H1 (cell line): Measurements from ENCODE around the gene SPACA9. TPM values are rescaled to one million over a fixed set of nuclear protein-coding genes. Genes with fewer than 3 reads are reported as not detected.

Experiments used
- CTCF ChIA-PET: fragments of 300-600 bp; sonication (Branson Sonifier 250); formaldehyde crosslinking; loops from one replicate; lab custom pipeline; 2021; ENCODE audit not compliant: partially characterized antibody; lab: Charles Lee
- POLR2A ChIA-PET: fragments of 300-600 bp; sonication (Branson Sonifier 250); formaldehyde crosslinking; loops from one replicate; lab custom pipeline; 2021; ENCODE audit warnings: inconsistent platforms; ENCODE audit not compliant: partially characterized antibody; lab: Charles Lee
- DNase-seq, 2 experiments: peaks; one replicate each; pipeline versions ENCODE4 v3.0.0 to v3.0.0-alpha.2; 2010 to 2022; ENCODE audit warnings: low spot score in 2 of 2, low read depth in 1 of 2, mixed read lengths in 1 of 2
- FAIRE-seq: peaks from 2 replicates; lab custom pipeline; 2011; peaks lifted over from hg19 to GRCh38; lab: Jason Lieb, UNC
- H2AFZ ChIP-seq: 2 replicates; pipeline ENCODE4 v1.8.1; 2012; ENCODE audit warnings: low read length, inconsistent platforms
- H2AK5ac ChIP-seq: 2 replicates; pipeline ENCODE4 v1.6.1; 2013; ENCODE audit warnings: low read depth, low read length
- H2BK120ac ChIP-seq: replicated peaks from 2 replicates; pipeline ENCODE3; 2013; ENCODE audit warnings: low read depth, low read length, inconsistent platforms
- H2BK12ac ChIP-seq: 2 replicates; pipeline ENCODE4 v1.6.1; 2013; ENCODE audit warnings: low read depth, low read length
- H2BK15ac ChIP-seq: 2 replicates; pipeline ENCODE4 v1.6.1; 2013; ENCODE audit warnings: low read length
- H2BK20ac ChIP-seq: 2 replicates; pipeline ENCODE4 v1.6.1; 2013; ENCODE audit warnings: low read length
- H2BK5ac ChIP-seq: 2 replicates; pipeline ENCODE4 v1.6.1; 2013; ENCODE audit warnings: low read depth, low read length
- H3K14ac ChIP-seq: 2 replicates; pipeline ENCODE4 v1.6.1; 2013; ENCODE audit warnings: inconsistent platforms; ENCODE audit not compliant: insufficient read length
- H3K18ac ChIP-seq: 2 replicates; pipeline ENCODE4 v1.6.1; 2013; ENCODE audit warnings: low read length; ENCODE audit errors: extremely low read depth
- H3K23ac ChIP-seq: 2 replicates; pipeline ENCODE4 v1.6.1; 2013; ENCODE audit warnings: inconsistent platforms; ENCODE audit not compliant: insufficient read length
- H3K23me2 ChIP-seq: 2 replicates; pipeline ENCODE4 v1.6.1; 2013; ENCODE audit warnings: low read depth, low read length
- H3K27ac ChIP-seq: 2 replicates; pipeline ENCODE4 v1.6.1; 2011; ENCODE audit warnings: low read depth, low read length, inconsistent platforms
- H3K27me3 ChIP-seq, 4 experiments: replicated peaks in 1 of 4; 1 replicate in 1 of 4; 2 replicates in 3 of 4; pipeline versions ENCODE4 v1.6.1 to v1.8.1; 2011 to 2013; ENCODE audit warnings: low read length in 3 of 4, mild to moderate bottlenecking in 3 of 4, inconsistent platforms in 2 of 4, mixed read lengths in 2 of 4, moderate library complexity in 1 of 4; ENCODE audit not compliant: control insufficient read depth in 3 of 4, insufficient read depth in 3 of 4; ENCODE audit errors: extremely low read depth in 1 of 4
- H3K36me3 ChIP-seq, 4 experiments: 2 replicates each; pipeline versions ENCODE4 v1.6.1 to v1.8.1; 2011 to 2013; ENCODE audit warnings: mild to moderate bottlenecking in 4 of 4, low read length in 3 of 4, moderate library complexity in 2 of 4, control low read depth in 1 of 4, inconsistent platforms in 1 of 4; ENCODE audit not compliant: insufficient read depth in 4 of 4, control insufficient read depth in 2 of 4
- H3K4ac ChIP-seq: replicated peaks from 2 replicates; pipeline ENCODE3; 2013; ENCODE audit warnings: low read length, low read depth, mixed read lengths, inconsistent platforms; ENCODE audit not compliant: insufficient read length
- H3K4me1 ChIP-seq, 4 experiments: replicated peaks in 1 of 4; 1 replicate in 1 of 4; 2 replicates in 3 of 4; pipeline versions ENCODE4 v1.6.1 to v1.8.1; 2011 to 2013; ENCODE audit warnings: low read length in 3 of 4, inconsistent platforms in 2 of 4, mixed read lengths in 1 of 4; ENCODE audit not compliant: insufficient read depth in 4 of 4, control insufficient read depth in 3 of 4
- H3K4me2 ChIP-seq, 2 experiments: 2 replicates each; pipeline versions ENCODE4 v1.6.1 to v1.8.1; 2011 to 2013; ENCODE audit warnings: low read depth in 2 of 2, low read length in 2 of 2, control low read depth in 1 of 2, inconsistent platforms in 1 of 2, mild to moderate bottlenecking in 1 of 2; ENCODE audit not compliant: insufficient read depth in 1 of 2
- H3K4me3 ChIP-seq, 4 experiments: fragments of 200-600, 300-600 bp in 1 of 4; sonication (generic), shearing (Covaris generic), sonication (Bioruptor Twin) in 1 of 4; 2 replicates each; pipeline versions ENCODE4 v1.5.1 to v1.8.1; 2011 to 2016; ENCODE audit warnings: low read length in 4 of 4, low read depth in 3 of 4, control low read depth in 2 of 4, inconsistent platforms in 2 of 4, mild to moderate bottlenecking in 2 of 4, mixed read lengths in 1 of 4, moderate library complexity in 1 of 4; ENCODE audit not compliant: insufficient read depth in 2 of 4; ENCODE audit errors: extremely low read depth in 1 of 4
- H3K56ac ChIP-seq: replicated peaks from 2 replicates; pipeline ENCODE3; 2013; ENCODE audit warnings: low read depth, mild to moderate bottlenecking, mixed read lengths, low read length, inconsistent platforms; ENCODE audit not compliant: insufficient read length
- H3K79me1 ChIP-seq: 2 replicates; pipeline ENCODE4 v1.6.1; 2013; ENCODE audit warnings: low read depth, low read length, control low read depth
- H3K79me2 ChIP-seq, 2 experiments: 2 replicates each; pipeline versions ENCODE4 v1.6.1 to v1.8.1; 2012 to 2013; ENCODE audit warnings: low read length in 2 of 2, mild to moderate bottlenecking in 2 of 2, inconsistent platforms in 1 of 2; ENCODE audit not compliant: insufficient read depth in 2 of 2, control insufficient read depth in 1 of 2
- H3K9ac ChIP-seq, 4 experiments: replicated peaks in 1 of 4; 1 replicate in 1 of 4; 2 replicates in 3 of 4; pipeline versions ENCODE4 v1.6.1 to v1.8.1; 2011 to 2013; ENCODE audit warnings: low read depth in 3 of 4, low read length in 3 of 4, control low read depth in 2 of 4, mild to moderate bottlenecking in 2 of 4, moderate library complexity in 2 of 4, inconsistent platforms in 1 of 4; ENCODE audit errors: extremely low read depth in 1 of 4
- H3K9me3 ChIP-seq, 2 experiments: 2 replicates each; pipeline versions ENCODE4 v1.6.1 to v1.8.1; 2012 to 2013; ENCODE audit warnings: mild to moderate bottlenecking in 2 of 2, moderate library complexity in 2 of 2, control low read depth in 1 of 2, inconsistent platforms in 1 of 2, low read depth in 1 of 2, low read length in 1 of 2, mixed read lengths in 1 of 2; ENCODE audit not compliant: insufficient read depth in 2 of 2
- H4K20me1 ChIP-seq, 2 experiments: replicated peaks in 1 of 2; 2 replicates each; pipeline versions ENCODE3 to v1.8.1; 2011 to 2013; ENCODE audit warnings: inconsistent platforms in 2 of 2, low read length in 2 of 2, mild to moderate bottlenecking in 1 of 2; ENCODE audit not compliant: insufficient read depth in 2 of 2, control insufficient read depth in 1 of 2
- H4K5ac ChIP-seq: 2 replicates; pipeline ENCODE4 v1.6.1; 2013; ENCODE audit warnings: low read length, low read depth, mixed read lengths, inconsistent platforms; ENCODE audit not compliant: insufficient read length
- H4K8ac ChIP-seq: 2 replicates; pipeline ENCODE4 v1.8.0; 2013; ENCODE audit warnings: mild to moderate bottlenecking, moderate library complexity, low read length, inconsistent platforms; ENCODE audit not compliant: insufficient read depth; ENCODE audit errors: extremely low read depth
- H4K91ac ChIP-seq: replicated peaks from 2 replicates; pipeline ENCODE3; 2013; ENCODE audit warnings: low read length, mixed read lengths, inconsistent platforms; ENCODE audit not compliant: insufficient read length
- CBX8 ChIP-seq: fragments of 300-800, 300-1000 bp; sonication (generic); IDR thresholded peaks from 2 replicates; pipeline ENCODE4 v1.7.1; 2016; ENCODE audit warnings: low read depth, low read length, borderline replicate concordance
- WGBS, 2 experiments: shearing (Covaris generic) in 1 of 2; methylation state at CpG; one replicate each; pipeline versions ENCODE4 v1.1.6 to v1.1.7; 2013 to 2015; ENCODE audit warnings: low lambda C conversion rate in 2 of 2, mixed read lengths in 2 of 2, inconsistent platforms in 1 of 2, low coverage in 1 of 2, missing lambda C conversion rate in 1 of 2; ENCODE audit not compliant: insufficient replicate concordance in 2 of 2, insufficient coverage in 1 of 2, insufficient read length in 1 of 2; ENCODE audit errors: extremely low coverage in 1 of 2, missing lambda C conversion rate in 1 of 2; 5-methylcytosine and 5-hydroxymethylcytosine counted together
- polyA plus RNA-seq, 7 experiments: library from polyadenylated mRNA; depleted of rRNA in 3 of 7; stranded (reverse) in 5 of 7; unstranded in 2 of 7; fragments of >200 nt in 5 of 7; fragments of 200-250 nt in 2 of 7; gene quantifications; 1 replicate in 5 of 7; 2 replicates in 1 of 7; 4 replicates in 1 of 7; pipeline versions ENCODE4 v1.2.1 to v1.2.3, GENCODE V29; 2011 to 2013; ENCODE audit warnings: missing spikeins in 2 of 7, mixed read lengths in 2 of 7
- total RNA-seq: library from RNA; stranded (reverse); fragmentation: NEBNext Ultra II Directional; extraction: Animal tissue kit (Norgen Biotek cat#: 25700); gene quantifications from 2 replicates; pipeline ENCODE4 v1.2.1, GENCODE V29; 2021

SPACA9 gene
- total and polyA plus RNA-seq, 2 of the 8 experiments (the other 6 are each of a cell fraction or from before 2014, with no cell fraction given) = 0.63 to 1.3 TPM

DNA sequence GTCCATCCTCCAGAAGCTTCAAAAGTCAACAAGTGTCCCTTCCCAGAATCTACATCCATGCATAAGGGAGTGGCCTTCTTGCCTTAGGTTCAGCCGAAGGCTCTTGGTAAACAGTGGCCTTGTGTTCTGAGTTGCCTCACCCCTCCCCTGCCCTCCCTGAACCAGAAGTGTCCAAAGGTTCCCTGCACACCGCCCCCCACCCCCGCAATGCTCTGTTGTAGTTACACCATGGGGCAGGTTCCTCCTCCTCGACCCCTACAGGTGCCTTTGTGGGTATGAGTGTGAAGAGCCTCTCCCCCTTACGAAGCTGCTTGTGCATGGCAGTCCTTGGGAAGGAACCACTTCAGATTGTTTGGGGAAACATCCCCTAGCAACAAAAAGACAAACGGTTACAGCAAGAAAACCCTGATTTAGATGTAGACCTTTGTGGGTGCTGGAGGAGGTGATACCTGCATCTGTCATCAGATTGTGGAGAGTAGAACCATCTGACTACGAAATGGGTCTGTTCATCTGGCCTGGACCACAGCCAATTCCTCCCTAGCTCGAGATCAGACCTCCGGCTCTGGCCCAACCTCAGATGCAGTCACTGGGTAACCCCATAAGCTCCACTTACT, 7.1 kb downstream of the SPACA9 start:
- DNase-seq (no peak), FAIRE-seq (no peak)
- no peak overlapping the region for H4K91ac ChIP-seq
- no peaks in the 10 kb centered on the region for H4K20me1 ChIP-seq
- H4K8ac ChIP-seq = no peak overlapping the region
- no peak overlapping the region for H3K56ac ChIP-seq
- H3K14ac ChIP-seq = no peak overlapping the region
- no peak overlapping the region for H2AK5ac ChIP-seq
- no peak overlapping the region for H3K4me3 ChIP-seq
- H3K4me2 ChIP-seq = no peak overlapping the region
- H2BK5ac ChIP-seq = no peak overlapping the region
- H3K4ac ChIP-seq = no peak overlapping the region
- H3K23me2 ChIP-seq = no peaks in the 10 kb centered on the region
- H3K79me2 ChIP-seq = no peaks in the 10 kb centered on the region
- TF ChIP-seq CBX8 = no peak
- no peaks in the 10 kb centered on the region for H3K36me3 ChIP-seq
- no peaks in the 10 kb centered on the region; a peak in 1 of 7 replicates for H3K27me3 ChIP-seq
- no peaks in the 10 kb centered on the region for H3K79me1 ChIP-seq
- WGBS, 2 experiments = 92% methylated on average over 9 of the region's 9 CpGs; no CpG with 5 or more reads in 1 of the 2 experiments
- no peaks in the 10 kb centered on the region for H3K9me3 ChIP-seq
- no peak overlapping the region for H2BK120ac ChIP-seq
- H2BK15ac ChIP-seq = no peak overlapping the region
- no peak overlapping the region for H3K18ac ChIP-seq
- POLR2A ChIA-PET = interaction anchor here (0.9 kb wide), 1 partner anchor 50 kb away, joined by 3 read pairs; no protein-coding TSS in a partner anchor
- H2AFZ ChIP-seq = no peak overlapping the region
- CTCF ChIA-PET = interaction anchor here (0.6 to 15.0 kb wide), 6 partner anchors 14 to 1833 kb away, joined by 3 to 115 read pairs (median 4); no protein-coding TSS in a partner anchor
- no peak overlapping the region for H2BK20ac ChIP-seq
- no peak overlapping the region for H3K9ac ChIP-seq
- H3K4me1 ChIP-seq = no peaks in the 10 kb centered on the region; a peak in 1 of 7 replicates
- H2BK12ac ChIP-seq = no peak overlapping the region
- H3K27ac ChIP-seq = no peak overlapping the region
- no peak overlapping the region for H4K5ac ChIP-seq
- no peak overlapping the region for H3K23ac ChIP-seq
